ENCODE data around the gene TENM4. TPM values are rescaled to one million over a fixed set of nuclear protein-coding genes. Genes with fewer than 3 reads are reported as not detected.

Gene TENM4
- polyA plus RNA-seq, 1 of the 3 experiments (the other 2 are of a cell fraction), result 16.7 TPM

- TF ChIP-seq SIN3A (IDR thresholded peaks at IDR 0.05; ENCODE audit: borderline replicate concordance, low read depth, low read length) (no peak), EP300 (IDR thresholded peaks at IDR 0.05; ENCODE audit: borderline replicate concordance in 1 of 2, low read depth in 1 of 2, low read length in 1 of 2) (no peak), GATA2 (CRISPR knock-in tag; IDR thresholded peaks at IDR 0.05) (no peak), EZH2phosphoT487 (IDR thresholded peaks at IDR 0.05; ENCODE audit: borderline replicate concordance, low read depth) (no peak), NFIC (IDR thresholded peaks at IDR 0.05; ENCODE audit: borderline replicate concordance) (no peak), FOXJ3 (CRISPR knock-in tag; IDR thresholded peaks at IDR 0.05) (no peak), RCOR1 (IDR thresholded peaks at IDR 0.05; ENCODE audit: low read length) (no peak), SMC3 (IDR thresholded peaks at IDR 0.05; ENCODE audit: low read depth, low read length) (no peak), ZBTB33 (IDR thresholded peaks at IDR 0.05; ENCODE audit: borderline replicate concordance, low read depth) (no peak), REST (IDR thresholded peaks at IDR 0.05; ENCODE audit: low read depth, low read length) (no peak)
- Histone ChIP-seq H3K79me2 (ENCODE audit: insufficient read depth) (no peaks in the 10 kb centered on the region), H3K9me3 (no peaks in the 10 kb centered on the region), H3K4me1 (ENCODE audit: control insufficient read depth in 1 of 2, insufficient read depth in 2 of 2, low read depth in 1 of 2, low read length in 1 of 2) (peaks cover 0 to 22% of the 10 kb centered on the region in 2 experiments; a peak in 1 of 4 replicates), H3K36me3 (replicated peaks in 1 of 2; ENCODE audit: control insufficient read depth in 1 of 2, insufficient read depth in 2 of 2, low read length in 1 of 2) (peaks cover 0 to 3% of the 10 kb centered on the region in 2 experiments), H3F3A (replicated peaks; ENCODE audit: insufficient read depth) (no peaks in the 10 kb centered on the region), H4K20me1 (ENCODE audit: insufficient read depth) (no peaks in the 10 kb centered on the region), H3K9ac (no peak overlapping the region), H3K27ac (ENCODE audit: low read depth in 2 of 2, low read length in 1 of 2) (peak overlapping the region in 1 of 2 experiments; percentile 53; a peak in 1 of 4 replicates), H2AFZ (ENCODE audit: low read depth) (no peak overlapping the region), H3K4me2 (no peak overlapping the region), H3K4me3 (ENCODE audit: low read depth in 2 of 2, low read length in 1 of 2) (no peak overlapping the region), H3K27me3 (ENCODE audit: insufficient read depth) (no peaks in the 10 kb centered on the region), H3K9me2 (no peaks in the 10 kb centered on the region)
- DNase-seq, result no peak
- ChIA-PET POLR2A (no interaction called here), CTCF (interaction anchor here (1.3 to 3.1 kb wide), 4 partner anchors 11 to 309 kb away, joined by 3 to 8 read pairs (median 7); no protein-coding TSS in a partner anchor)
- WGBS (ENCODE audit: low lambda C conversion rate), result 81% methylated on average over 11 of the region's 11 CpGs
These were observed 788.6 kb downstream of the TENM4 start for GRCh38 chr11:78651923-78652842.

Measured in SK-N-SH (cell line).